ENCODE results near the gene NR1I2.

NR1I2 gene

GRCh38 chr3:119781330-119782198, at the start of gene NR1I2:
Gene NR1I2 (plus strand): TSS chr3:119782101.
- DNase-seq = no peak
- intact Hi-C loops (cut with DNase I) = no loop called here

- intact Hi-C loops (cut with DNase I) = no loop called here
- DNase-seq = no peak
Measured at GRCh38 chr3:119733812-119734211, 48.1 kb upstream of the NR1I2 start.

GRCh38 chr3:119738741-119739140, 43.2 kb upstream of the NR1I2 start:
- intact Hi-C loops (cut with DNase I) = no loop called here
- DNase-seq = no peak

GRCh38 chr3:119741657-119742590, 40.0 kb upstream of the NR1I2 start:
- DNase-seq = no peak
- intact Hi-C loops (cut with DNase I) = no loop called here

- intact Hi-C loops (cut with DNase I) = no loop called here
- DNase-seq = no peak
Measured at GRCh38 chr3:119743921-119744320, 38.0 kb upstream of the NR1I2 start.

- DNase-seq = no peak
- intact Hi-C loops (cut with DNase I) = no loop called here
Measured at GRCh38 chr3:119745942-119746341, 36.0 kb upstream of the NR1I2 start.

- intact Hi-C loops (cut with DNase I) = no loop called here
- DNase-seq = no peak
Measured at GRCh38 chr3:119746423-119746822, 35.5 kb upstream of the NR1I2 start.

GRCh38 chr3:119747357-119747756, 34.5 kb upstream of the NR1I2 start:
- intact Hi-C loops (cut with DNase I) = no loop called here
- no peak for DNase-seq

- no peak for DNase-seq
- intact Hi-C loops (cut with DNase I) = no loop called here
Measured at GRCh38 chr3:119748991-119749390, 32.9 kb upstream of the NR1I2 start.

GRCh38 chr3:119751423-119751822, 30.5 kb upstream of the NR1I2 start:
- intact Hi-C loops (cut with DNase I) = no loop called here
- no peak for DNase-seq

- no peak for DNase-seq
- intact Hi-C loops (cut with DNase I) = no loop called here
Measured at GRCh38 chr3:119759962-119760361, 21.9 kb upstream of the NR1I2 start.

- intact Hi-C loops (cut with DNase I) = no loop called here
- DNase-seq = no peak
Measured at GRCh38 chr3:119762876-119763275, 19.0 kb upstream of the NR1I2 start.

GRCh38 chr3:119763466-119763865, 18.4 kb upstream of the NR1I2 start:
- intact Hi-C loops (cut with DNase I) = no loop called here
- DNase-seq = no peak

- no peak for DNase-seq
- intact Hi-C loops (cut with DNase I) = no loop called here
Measured at GRCh38 chr3:119765239-119765638, 16.7 kb upstream of the NR1I2 start.

- intact Hi-C loops (cut with DNase I) = no loop called here
- peak in 2 of 10 donors; percentile 59 to 69 for DNase-seq
Measured at GRCh38 chr3:119767936-119768601, 13.8 kb upstream of the NR1I2 start.

- intact Hi-C loops (cut with DNase I) = no loop called here
- peak in 1 of 10 donors; percentile 70 for DNase-seq
Measured at GRCh38 chr3:119768668-119769393, 13.1 kb upstream of the NR1I2 start.

GRCh38 chr3:119769394-119770149, 12.3 kb upstream of the NR1I2 start:
- no peak for DNase-seq

GRCh38 chr3:119774444-119774843, 7.5 kb upstream of the NR1I2 start:
- intact Hi-C loops (cut with DNase I) = no loop called here
- no peak for DNase-seq

More at GRCh38 chr3:119769394-119770149, 12.3 kb upstream of the NR1I2 start:
- intact Hi-C loops (cut with DNase I) = no loop called here

GRCh38 chr3:119776304-119776703, 5.6 kb upstream of the NR1I2 start:
- intact Hi-C loops (cut with DNase I) = no loop called here

More at GRCh38 chr3:119776304-119776703, 5.6 kb upstream of the NR1I2 start:
- no peak for DNase-seq
